ENCODE measurements around the gene HTR2C.
"Not testable (repeated sequence)": the region's sequence is repeated elsewhere in the genome, so short reads cannot be mapped to it uniquely, and the experiment has no call there.

HTR2C gene

DNA sequence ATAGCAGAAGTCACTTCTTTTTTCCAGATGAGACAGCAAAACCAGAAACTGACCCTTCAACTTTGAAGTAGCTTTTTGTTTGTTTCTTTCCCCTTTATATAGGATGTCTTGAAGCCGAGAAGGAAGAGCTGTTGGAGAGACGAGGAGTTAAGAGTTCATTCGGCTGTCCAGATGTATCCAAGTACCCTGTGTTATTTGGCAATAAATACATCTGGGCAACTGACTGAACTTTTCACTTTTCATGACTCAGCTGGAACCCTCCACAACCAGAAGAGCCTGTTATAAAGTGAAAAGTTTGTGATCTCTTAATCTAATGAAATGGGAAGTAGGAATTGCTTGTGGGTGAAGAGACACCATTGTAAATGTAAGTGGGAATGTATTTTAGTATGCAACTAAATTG lies 131.2 kb downstream of the HTR2C start:
- no peak for DNase-seq

DNA sequence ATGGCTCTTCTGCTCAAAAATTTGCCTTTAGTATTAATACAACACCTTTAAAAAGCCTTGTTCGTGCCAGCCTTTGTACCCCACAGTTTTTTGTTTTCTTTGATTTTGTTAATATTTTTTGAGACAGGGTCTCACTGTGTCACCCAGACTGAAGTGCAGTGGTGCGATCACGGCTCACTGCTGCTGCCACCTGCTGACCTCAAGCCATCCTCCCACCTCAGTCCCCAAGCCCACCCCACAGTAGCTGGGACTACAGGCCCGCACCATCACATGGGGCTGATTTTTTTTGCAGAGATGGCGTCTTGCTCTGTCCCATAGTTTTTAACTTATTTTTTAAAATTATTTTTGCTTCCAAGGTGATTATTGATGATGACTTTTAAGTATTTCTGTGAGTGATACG lies 134.0 kb downstream of the HTR2C start:
- DNase-seq: no peak

DNA sequence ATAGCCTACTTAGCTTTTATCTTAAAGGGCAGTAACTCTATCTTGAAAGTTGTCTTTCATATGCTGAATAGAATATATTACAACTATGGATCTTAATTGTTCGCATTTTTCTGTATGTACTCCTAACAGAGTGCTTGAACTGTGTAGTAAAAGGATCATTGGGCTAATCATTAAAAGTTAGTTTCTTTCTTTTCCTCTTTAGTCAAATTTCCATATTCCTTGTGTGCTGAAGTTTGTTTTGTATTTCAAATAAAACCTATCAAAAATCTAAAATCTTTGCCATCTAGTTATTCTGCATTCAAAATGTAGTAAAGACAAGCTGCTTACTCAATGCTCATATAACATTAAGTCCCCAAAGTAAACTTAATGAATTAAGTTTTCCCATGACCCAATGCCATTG lies 182.7 kb downstream of the HTR2C start:
- DNase-seq: no peak

DNA sequence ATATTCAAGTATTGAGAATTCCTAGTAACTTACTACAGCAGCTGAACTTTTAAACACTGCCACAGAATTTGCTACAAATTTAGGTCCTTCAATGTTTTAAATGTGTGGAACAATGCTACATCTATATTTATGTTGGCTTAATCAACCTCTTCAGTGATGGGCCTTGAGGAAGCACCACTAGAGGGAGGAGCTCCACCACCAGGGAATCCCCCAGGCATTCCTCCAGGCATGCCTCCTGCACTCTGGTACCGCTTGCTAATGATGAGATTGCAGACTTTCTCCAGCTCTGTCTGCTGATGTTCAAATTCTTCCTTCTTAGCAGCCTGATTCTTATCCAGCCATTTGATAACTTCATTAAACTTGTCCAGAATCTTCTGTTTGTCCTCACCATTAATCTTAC lies 190.8 kb downstream of the HTR2C start:
- DNase-seq: no peak

DNA sequence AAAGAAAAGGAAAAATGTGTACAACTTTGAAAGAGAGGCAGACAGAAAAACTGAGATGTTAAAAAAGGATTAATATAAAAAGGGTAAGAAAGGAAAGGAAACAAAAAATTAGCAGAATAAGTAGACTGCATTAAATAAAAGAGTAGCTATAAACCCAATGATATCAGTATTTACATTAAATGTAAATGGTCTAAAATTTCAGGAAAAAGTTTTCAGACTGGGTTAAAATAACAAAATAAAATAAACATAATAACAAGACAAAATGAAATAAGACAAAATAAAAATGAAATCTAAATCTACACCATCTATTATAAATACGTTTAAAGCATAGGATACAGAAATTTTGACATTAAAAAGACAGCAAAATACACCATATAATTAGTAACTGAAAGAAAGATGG lies 199.0 kb downstream of the HTR2C start:
- no peak for DNase-seq

DNA sequence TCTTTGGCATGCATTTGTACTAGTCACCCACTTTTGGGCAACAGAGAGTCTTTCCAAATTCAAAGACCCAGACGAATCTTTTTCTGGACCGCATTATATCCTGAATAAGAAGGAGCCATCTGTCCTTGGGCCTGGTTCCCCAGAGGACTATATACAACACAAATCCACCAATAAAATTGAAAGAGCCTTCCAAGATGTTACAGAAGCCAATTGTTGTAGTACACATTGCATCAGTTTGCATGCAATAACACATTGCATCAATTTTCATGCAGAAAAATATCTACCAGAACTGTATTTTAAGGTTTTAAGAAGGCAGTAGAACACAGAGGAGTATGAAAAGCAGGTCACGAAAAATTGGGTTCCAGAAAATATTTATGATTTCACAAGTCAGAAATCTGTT lies 203.2 kb downstream of the HTR2C start:
- DNase-seq: no peak

DNA sequence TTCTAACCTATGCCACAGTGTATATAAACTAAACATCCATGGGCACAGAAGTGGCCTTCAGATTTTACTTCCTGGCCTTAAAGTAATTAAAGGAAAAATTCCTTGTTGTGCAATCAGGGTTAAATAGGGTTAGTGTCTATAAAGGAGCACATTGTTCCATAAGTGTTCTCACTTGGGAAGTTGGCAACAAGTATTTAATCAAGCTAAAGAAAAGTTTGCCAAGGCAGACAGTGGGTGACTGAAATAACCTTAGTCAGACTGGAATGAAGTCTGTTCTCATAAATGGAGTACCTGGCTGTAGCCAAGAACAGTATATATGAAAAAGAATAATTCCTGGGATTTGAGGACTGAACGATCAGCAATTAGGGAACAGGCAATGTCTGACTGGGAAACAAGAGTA lies 213.6 kb downstream of the HTR2C start:
- no peak for DNase-seq

DNA sequence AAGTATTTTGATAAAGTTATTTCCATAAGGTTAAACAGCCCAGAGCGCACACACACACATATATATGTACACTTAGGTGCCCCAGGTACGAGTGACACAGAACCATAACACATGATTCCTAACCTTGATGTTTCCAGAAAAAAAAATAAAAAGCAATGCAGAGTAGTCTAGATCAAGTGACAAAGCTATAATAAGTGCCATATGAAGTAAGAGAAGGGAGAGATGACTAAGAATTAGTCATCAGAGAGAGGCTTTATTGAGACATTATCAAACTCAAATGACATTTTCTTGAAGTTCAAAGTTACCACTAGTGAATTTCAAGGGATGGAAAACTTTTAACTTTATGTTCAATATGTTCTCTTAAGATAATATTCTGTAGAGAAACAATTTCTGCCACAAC lies 215.0 kb downstream of the HTR2C start:
- DNase-seq: no peak

DNA sequence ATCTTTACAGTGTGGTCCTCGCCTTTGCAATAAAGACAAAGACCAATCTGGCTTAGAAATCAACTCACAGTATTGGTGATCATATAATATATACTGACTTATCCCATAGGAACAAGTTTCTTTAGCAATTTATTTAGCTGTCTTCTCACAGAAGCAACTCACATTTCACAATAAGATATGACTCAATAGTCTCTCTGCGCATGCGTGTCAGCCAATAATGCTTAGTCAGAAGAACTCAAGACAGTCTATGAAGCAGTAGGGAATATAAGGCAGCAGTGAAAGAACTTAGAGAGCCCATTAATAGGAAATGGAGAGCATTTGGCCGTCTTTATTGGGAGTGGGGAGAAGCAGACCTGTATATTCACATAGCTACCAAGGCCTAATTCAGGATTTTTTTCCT lies 216.8 kb downstream of the HTR2C start:
- DNase-seq: no peak

DNA sequence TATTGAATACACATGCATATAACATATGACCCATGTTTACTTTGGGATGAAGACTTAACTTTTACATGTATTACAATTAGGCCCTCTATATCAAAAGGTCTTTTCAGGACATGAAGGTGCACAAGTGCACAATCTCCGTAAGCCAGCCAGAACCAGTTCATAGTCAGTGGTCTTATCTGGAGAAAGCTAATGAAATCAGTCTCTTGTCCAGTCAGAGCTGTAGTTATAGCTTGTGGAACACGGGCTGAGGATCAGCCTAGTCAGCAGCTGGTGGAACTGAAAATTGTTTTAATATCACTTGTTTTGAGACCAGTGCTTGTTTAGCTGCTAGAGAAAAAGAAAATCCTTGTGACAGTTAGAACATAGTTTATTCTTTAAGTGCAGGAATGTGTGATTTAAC lies 235.6 kb downstream of the HTR2C start:
- DNase-seq: no peak

DNA sequence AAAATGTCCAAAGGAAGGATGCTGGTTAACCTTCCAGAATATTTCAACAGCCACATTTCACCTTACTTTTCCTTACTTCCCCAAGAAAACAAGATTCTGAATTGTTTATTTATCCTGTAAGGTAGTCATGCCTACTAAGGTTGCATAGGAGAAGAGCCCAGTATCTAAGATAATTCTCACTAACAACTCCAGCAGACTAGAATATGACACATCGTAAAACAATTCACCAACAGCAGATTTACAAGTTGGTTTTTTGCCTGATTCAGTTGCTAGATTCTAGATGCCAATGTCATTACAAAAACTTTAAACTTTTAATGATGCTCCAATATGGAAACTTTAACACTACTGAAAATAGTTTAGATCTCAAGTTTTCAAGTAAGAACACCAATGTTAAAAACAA lies 257.2 kb downstream of the HTR2C start:
- DNase-seq: no peak

DNA sequence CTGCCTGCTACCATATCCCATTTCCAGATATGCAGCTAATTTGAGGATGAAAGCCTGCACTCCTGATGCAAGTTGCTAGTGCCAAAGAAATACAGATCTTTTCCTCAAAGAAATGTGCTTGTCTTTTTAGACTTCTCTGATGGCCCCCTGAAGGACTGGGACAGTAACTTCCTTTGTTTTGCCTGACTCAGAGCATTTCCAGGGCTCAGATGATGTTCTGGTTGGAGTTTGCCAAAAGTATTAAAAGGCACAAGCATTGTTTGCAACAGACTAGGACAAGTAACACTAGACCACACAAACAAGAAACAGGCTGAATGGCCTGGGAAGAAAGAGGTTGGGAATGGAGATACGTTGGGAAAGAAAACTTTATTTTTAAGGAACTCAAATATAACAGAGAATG lies 258.3 kb downstream of the HTR2C start:
- no peak for DNase-seq

DNA sequence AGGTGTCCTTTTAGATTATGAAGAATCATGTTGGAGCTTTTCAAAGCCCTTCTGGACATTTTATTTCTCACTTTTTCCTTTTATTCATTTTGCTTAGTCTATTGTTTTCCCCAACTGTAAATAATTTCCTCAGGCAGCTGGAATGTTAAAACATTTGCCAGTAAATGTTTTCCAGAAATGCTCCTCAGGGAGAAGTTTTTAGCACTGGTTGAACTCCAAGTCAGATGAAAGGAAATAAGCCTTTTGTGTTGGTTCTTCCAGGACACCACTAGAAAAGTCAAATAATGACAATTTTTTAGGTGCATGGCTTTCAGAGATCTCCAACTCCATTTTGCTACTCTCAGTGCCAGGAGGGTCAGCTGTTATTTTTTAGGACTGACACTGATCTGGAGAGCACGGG lies 305.6 kb downstream of the HTR2C start:
- DNase-seq: no peak

DNA sequence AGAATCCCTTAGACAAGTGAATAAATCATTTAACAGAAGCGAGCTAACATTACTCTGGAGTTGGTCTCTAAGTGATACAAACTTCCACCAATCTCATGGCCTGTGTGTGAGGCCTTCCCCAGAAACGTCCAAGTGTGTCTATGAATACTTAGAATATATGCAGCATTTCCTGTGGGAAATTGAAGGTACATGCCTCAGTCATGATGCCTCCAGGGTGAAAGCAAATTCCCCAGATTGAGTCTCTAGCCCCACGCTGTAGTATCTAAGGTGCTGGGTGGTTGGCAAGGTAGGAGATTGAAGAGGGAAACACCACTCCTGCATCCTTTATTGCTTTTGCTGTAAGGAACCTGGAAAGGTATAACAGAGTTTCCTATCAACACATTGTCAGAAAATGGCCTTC lies 319.7 kb downstream of the HTR2C start:
- no peak for DNase-seq

DNA sequence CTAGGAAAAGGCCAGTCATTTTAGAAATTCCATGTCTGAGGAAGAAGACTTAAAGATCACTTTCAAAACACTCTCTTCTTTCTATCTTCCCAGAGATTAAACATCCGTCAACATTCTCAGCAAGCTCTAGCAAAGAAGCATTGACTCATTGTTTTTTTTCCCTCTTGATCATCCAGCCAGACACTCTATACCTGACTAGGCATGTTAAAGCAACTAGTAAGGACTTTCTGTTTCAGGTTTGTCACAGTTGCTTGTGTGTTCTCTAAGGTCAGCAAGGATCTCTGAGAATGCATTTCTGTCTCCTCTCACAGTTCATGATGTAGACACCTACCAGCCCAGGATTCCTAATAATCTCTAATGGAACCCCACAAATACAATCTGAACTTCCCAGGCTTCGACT lies 321.4 kb downstream of the HTR2C start:
- DNase-seq: no peak

DNA sequence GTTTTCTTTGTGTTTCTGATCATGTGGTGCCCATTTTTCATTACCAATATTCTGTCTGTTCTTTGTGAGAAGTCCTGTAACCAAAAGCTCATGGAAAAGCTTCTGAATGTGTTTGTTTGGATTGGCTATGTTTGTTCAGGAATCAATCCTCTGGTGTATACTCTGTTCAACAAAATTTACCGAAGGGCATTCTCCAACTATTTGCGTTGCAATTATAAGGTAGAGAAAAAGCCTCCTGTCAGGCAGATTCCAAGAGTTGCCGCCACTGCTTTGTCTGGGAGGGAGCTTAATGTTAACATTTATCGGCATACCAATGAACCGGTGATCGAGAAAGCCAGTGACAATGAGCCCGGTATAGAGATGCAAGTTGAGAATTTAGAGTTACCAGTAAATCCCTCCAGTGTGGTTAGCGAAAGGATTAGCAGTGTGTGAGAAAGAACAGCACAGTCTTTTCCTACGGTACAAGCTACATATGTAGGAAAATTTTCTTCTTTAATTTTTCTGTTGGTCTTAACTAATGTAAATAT lies 323.2 kb downstream of the HTR2C start:
- no peak for DNase-seq

DNA sequence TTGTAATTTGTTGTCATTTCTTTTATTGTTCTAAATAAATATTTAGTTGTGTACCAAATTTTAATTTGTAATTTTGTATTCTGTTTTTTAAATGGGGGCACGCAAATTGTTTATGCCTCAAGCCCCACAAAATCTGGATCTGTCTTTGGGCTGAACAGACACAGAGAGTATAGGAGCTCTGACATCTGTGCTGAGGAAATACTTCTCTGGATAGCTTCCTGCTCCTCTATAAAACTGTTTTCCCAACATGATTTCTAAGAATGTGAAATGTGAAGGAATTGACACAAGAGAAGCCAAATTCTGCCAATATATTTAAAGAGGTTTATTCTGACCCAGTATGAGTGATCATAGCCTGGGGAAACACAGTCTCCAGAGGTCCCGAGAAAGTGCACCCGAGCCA lies 340.5 kb downstream of the HTR2C start:
- DNase-seq: no peak

DNA sequence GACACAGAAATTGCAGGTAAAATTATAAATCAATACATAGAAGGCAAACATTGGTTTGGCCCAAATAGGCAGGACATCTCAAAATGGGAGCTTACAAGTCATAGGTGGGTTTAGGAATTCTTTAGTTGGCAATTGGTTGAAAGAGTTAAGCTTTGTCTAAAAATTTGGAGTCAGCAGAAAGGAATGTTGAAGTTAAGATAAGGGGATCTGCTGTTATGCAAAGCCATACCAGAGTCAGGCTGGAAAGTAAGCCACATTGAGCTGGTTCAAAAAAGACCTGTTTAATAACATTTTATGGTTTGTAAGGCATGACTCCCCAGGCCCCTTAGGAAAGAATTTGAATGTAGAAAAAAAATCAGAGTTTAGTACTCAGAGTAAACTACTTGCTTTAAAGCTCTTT lies 341.0 kb downstream of the HTR2C start:
- no peak for DNase-seq

DNA sequence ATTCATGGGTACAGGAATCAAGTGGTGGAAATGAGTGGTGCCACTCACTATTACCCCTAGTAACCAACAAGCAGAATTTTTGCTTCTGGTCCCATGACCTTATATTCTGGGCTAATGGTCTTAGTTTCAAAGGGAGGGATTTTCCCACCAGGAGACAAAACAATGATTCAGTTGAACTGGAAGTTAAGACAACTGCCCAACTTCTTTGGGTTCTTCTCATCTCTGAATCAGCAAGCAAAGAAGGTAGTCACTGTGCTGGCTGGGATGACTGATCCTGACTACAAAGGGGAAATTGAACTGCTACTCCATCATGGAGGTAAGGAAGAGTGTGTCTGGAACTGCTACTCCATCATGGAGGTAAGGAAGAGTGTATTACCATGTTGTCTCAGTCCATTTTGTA lies 346.3 kb downstream of the HTR2C start:
- no peak for DNase-seq

DNA sequence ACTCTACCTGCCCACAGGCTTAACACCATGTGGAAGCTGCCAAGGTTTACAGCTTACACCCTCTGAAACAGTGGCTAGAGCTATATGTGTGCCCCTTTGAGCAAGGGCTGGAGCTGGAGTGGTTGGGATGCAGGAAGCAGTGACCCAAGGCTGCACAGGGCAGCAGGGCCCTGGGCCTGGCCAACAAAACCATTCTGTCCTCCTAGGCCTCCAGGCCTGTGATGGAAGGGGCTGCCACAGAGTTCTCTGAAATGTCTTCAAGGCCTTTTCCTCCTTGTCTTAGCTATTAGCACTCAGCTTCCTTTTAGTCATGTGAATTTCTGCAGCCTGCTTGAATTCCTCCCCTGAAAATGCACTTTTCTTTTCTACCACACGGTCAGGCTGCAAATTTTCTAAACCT lies 348.7 kb downstream of the HTR2C start:
- DNase-seq: no peak

DNA sequence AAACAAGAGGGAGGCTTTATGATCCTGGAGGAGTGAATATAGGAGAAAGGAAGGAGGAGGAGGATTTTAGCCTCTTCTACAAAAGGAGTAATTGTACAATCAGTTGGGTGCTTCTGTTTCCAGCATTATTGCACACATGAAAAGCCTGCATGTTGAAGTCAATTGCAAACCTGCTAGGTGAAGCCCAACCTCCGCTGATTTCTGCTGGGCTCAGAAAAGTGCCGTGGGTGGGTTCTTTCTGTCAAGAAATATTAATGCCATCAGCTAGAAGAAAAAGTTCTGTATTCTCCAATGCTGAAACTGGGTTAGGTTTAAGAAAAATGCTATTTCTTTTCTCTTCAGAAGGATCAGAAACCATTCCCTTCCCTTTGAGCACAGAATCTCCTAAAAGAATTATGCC lies 349.4 kb downstream of the HTR2C start:
- DNase-seq: not testable (repeated sequence)

DNA sequence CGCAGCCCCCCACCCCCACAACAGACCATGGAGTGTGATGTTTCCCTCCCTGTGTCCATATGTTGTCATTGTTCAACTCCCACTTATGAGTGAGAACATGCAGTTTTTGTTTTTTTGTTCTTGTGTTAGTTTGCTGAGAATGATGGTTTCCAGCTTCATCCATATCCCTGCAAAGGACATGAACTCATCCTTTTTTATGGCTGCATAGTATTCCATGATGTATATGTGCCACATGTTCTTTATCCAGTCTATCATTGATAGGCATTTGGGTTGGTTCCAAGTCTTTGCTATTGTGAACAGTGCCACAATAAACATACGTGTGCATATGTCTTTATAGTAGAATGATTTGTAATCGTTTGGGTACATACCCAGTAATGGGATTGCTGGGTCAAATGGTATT lies 353.2 kb downstream of the HTR2C start:
- DNase-seq: not testable (repeated sequence)

DNA sequence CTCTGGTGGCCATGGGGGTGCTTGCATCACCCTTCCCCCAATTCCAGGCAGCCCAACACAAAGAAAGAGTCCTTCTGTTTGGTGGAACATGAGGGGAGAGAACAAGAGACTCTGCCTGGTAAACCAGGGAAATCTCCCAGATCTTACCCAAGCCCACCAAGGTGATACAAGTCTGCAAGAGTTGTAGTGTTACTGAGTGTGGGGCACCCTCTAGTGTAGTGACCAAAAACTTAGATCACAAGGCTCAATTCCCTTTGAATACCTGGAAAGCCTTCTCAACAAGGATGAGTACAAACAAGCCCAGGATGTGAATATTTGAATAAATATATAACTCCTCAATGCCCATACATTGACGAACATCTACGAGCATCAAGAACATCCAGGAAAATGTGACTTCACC lies 368.8 kb downstream of the HTR2C start:
- no peak for DNase-seq
